ENCODE results near the gene KLHDC7B. TPM values are rescaled to one million over a fixed set of nuclear protein-coding genes. Genes with fewer than 3 reads are reported as not detected.

The KLHDC7B gene
- total RNA-seq, 2 experiments from 2014 or later, result 0.25 to 0.46 TPM

DNA sequence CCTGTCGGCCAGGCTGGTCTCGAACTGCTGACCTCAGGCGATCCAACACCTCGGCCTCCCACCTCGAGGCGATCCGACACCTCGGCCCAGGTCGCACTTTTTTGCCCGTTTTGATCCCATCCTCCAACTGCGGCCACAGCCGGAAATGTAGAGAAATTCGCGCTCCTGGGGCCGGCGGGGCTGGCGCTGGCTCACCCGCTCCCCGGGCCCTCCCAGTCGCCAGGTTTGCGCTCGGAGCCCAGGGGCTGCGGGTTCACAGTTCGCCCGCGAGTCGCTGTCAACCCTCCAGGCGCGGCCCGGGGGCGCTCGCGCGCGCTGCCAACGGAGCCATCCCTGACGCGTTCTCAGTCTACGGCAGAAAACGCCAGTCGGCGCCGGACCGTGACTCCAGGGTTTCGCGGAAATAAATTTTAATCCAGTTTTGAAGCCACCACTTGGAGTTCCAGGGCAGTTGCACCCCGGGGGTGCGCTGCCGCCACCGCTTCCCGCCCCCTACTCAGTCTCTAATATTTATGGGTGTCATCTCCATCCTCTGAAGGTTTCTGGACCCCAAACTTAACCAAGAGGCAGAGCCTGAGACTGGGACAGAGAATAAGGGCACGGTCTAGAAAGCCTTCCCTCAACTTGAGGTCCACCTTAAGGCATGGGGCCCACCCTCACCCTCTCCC is 1.5 kb upstream of the KLHDC7B start:
- no peaks in the 10 kb centered on the region for H3K36me3 ChIP-seq (ENCODE audit: insufficient read depth, low read length)
- no peak overlapping the region for H3K4me3 ChIP-seq (ENCODE audit: low read depth, low read length, poor library complexity, severe bottlenecking)
- BruUV-seq (replicated peaks), result no TSS peak
- POLR2A ChIA-PET, result no interaction called here
- H3K9me3 ChIP-seq (ENCODE audit: low read length), result no peaks in the 10 kb centered on the region
- CTCF ChIA-PET (ENCODE audit: unreplicated experiment), result no interaction called here
- TF ChIP-seq, protein P1, sequence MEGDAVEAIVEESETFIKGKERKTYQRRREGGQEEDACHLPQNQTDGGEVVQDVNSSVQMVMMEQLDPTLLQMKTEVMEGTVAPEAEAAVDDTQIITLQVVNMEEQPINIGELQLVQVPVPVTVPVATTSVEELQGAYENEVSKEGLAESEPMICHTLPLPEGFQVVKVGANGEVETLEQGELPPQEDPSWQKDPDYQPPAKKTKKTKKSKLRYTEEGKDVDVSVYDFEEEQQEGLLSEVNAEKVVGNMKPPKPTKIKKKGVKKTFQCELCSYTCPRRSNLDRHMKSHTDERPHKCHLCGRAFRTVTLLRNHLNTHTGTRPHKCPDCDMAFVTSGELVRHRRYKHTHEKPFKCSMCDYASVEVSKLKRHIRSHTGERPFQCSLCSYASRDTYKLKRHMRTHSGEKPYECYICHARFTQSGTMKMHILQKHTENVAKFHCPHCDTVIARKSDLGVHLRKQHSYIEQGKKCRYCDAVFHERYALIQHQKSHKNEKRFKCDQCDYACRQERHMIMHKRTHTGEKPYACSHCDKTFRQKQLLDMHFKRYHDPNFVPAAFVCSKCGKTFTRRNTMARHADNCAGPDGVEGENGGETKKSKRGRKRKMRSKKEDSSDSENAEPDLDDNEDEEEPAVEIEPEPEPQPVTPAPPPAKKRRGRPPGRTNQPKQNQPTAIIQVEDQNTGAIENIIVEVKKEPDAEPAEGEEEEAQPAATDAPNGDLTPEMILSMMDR (conservative IDR thresholded peaks at IDR 0.05; ENCODE audit: low read length), result peak; percentile 80
- no peak for TF ChIP-seq EZH2phosphoT487 (IDR thresholded peaks at IDR 0.05; ENCODE audit: borderline replicate concordance, low read depth, low read length)
- H2AFZ ChIP-seq (ENCODE audit: low read length), result peak overlapping the region; percentile 34; the same call in 1 of the 2 replicates
- H3K4me2 ChIP-seq (ENCODE audit: low read length), result peak overlapping the region; percentile 51
- no peaks in the 10 kb centered on the region for H3K79me2 ChIP-seq (ENCODE audit: insufficient read depth, low read depth, low read length)
- H4K20me1 ChIP-seq (ENCODE audit: insufficient read depth, low read length), result no peaks in the 10 kb centered on the region
- intact Hi-C loops (cut with micrococcal nuclease; ENCODE audit: unreplicated experiment), result loop anchor here (1.0 to 2.0 kb wide), 2 partner anchors 39 to 147 kb away; partner anchors contain the start of gene CHKB
- no peaks in the 10 kb centered on the region for H3K9me2 ChIP-seq (ENCODE audit: insufficient read depth, low read length)
- peaks cover 57% of the 10 kb centered on the region for H3K4me1 ChIP-seq (ENCODE audit: insufficient read depth, low read length, poor library complexity, severe bottlenecking)
- H3K27ac ChIP-seq (ENCODE audit: low read depth, low read length, poor library complexity, severe bottlenecking), result no peak overlapping the region
- peak; percentile 66 for DNase-seq (ENCODE audit: low spot score)

DNA sequence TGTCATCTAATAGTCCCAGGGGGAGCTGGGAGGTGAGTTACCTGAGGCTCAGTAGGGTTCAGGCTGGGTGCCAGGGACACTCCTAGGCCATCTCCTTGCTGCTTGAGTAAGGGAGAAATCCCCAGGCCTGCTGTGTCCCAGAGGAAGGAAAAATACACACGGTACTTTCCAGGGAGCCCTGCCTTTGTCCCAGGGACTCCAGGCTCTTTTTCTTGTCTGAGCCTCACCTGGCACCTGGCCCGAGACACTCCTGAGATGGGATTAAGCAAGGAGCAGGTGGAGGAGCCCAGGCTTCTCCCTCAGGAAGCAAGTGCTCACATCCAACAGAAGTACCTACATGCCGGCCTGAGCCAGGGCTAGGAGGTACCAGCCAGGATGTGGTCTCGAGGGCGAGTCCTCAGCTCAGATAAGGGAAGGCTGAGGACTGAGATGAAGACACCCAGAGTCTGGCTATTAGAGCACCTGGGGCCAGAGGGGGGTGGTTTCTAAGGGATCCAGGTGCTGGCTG is 899 bp upstream of the KLHDC7B start:
- DNase-seq (ENCODE audit: low spot score), result peak; percentile 56
- Histone ChIP-seq H3K27ac (ENCODE audit: low read depth, low read length, poor library complexity, severe bottlenecking) (no peak overlapping the region), H3K79me2 (ENCODE audit: insufficient read depth, low read depth, low read length) (no peaks in the 10 kb centered on the region), H3K4me3 (ENCODE audit: low read depth, low read length, poor library complexity, severe bottlenecking) (no peak overlapping the region), H2AFZ (ENCODE audit: low read length) (peak overlapping the region; percentile 34; the same call in 1 of the 2 replicates), H3K36me3 (ENCODE audit: insufficient read depth, low read length) (no peaks in the 10 kb centered on the region), H3K4me2 (ENCODE audit: low read length) (peak overlapping the region; percentile 51), H3K4me1 (ENCODE audit: insufficient read depth, low read length, poor library complexity, severe bottlenecking) (peaks cover 54% of the 10 kb centered on the region), H4K20me1 (ENCODE audit: insufficient read depth, low read length) (no peaks in the 10 kb centered on the region), H3K9me3 (ENCODE audit: low read length) (no peaks in the 10 kb centered on the region), H3K9me2 (ENCODE audit: insufficient read depth, low read length) (no peaks in the 10 kb centered on the region)
- ChIA-PET CTCF (ENCODE audit: unreplicated experiment) (no interaction called here), POLR2A (no interaction called here)
- BruUV-seq (replicated peaks), result no TSS peak
- no peak for TF ChIP-seq EZH2phosphoT487 (IDR thresholded peaks at IDR 0.05; ENCODE audit: borderline replicate concordance, low read depth, low read length)
- TF ChIP-seq, protein P1 (conservative IDR thresholded peaks at IDR 0.05; ENCODE audit: low read length), result no peak
- intact Hi-C loops (cut with micrococcal nuclease; ENCODE audit: unreplicated experiment), result loop anchor here (1.0 to 2.0 kb wide), 2 partner anchors 38 to 147 kb away; partner anchors contain the start of gene CHKB
